Measurements from ENCODE around the gene ARID1B. TPM values are rescaled to one million over a fixed set of nuclear protein-coding genes. Genes with fewer than 3 reads are reported as not detected.

Gene ARID1B
- total and polyA plus RNA-seq, 2 of the 13 experiments (the other 11 are each of a cell fraction or from before 2014, with no cell fraction given): 20.1 to 32.6 TPM

DNA sequence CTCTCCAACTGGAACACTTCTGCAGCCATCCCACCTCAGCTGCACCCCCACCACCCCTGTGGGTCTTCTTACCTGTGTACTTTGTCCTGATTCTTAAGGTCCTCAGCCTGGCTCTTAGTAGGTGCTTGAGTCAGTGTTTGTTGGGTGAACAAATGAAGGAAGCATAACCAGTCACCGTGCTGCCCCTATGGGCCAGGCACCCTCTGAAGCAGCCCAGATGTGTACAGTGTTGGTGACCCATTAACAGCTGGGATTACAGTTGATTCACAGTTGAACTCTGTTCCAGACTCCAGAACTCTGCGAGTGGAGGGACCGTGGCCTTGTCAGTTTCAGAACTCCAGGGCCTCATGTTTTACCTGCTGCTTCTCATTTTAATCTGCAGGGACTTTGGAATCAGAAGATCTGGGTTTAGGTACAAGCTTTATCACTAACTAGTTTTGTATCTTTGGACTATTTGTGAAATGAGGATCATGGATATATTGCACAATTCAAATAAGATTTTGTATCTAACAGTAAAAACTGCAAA lies 342.4 kb downstream of the ARID1B start (continued):
- TF ChIP-seq ELF3 (CRISPR knock-in tag; IDR thresholded peaks at IDR 0.05) (no peak), ZFP90 (CRISPR knock-in tag; IDR thresholded peaks at IDR 0.05; ENCODE audit: borderline replicate concordance) (no peak), RAD21 (CRISPR knock-in tag; IDR thresholded peaks at IDR 0.05) (peak; percentile 37; the same call in 1 of the 2 replicates), HHEX (CRISPR knock-in tag; IDR thresholded peaks at IDR 0.05) (no peak)

DNA sequence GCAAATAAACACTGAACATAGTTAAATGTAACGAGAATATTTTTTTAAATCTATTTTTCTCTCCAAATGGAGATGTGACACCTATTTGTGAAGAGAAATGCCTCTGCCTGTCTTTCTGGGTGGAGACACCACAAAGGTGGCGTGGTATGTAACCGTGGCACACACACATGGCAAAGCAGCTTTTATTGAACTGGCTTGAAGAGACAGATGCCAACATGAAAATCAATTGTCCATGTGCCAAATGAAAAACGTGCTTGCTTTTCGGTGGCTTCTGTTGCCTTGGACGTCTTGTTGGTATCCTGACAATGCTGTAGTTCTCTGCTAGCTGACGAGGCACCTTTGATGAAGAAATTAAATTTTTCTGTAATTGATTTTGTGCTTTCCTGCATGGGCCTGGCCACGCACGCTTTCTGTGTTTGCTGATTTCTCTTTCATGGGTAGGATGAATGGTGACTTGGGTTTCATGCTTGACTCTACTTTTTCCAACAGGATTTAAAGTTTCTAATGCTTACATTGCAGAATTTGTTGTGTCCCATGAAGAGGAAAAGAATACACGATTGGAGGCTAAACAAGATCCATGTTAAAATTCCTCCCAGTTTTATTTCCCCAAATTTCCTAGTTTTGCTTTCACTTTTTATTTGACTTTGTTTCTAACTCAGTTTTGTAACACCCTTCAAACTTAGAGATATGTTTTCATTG lies 343.5 kb downstream of the ARID1B start:
- no peak overlapping the region for H3K9ac ChIP-seq (ENCODE audit: insufficient read depth, low read depth, low read length)
- peaks cover 3% of the 10 kb centered on the region; the same call in 1 of the 2 replicates for H4K20me1 ChIP-seq (ENCODE audit: insufficient read depth, low read length)
- H3K4me3 ChIP-seq (replicated peaks in 1 of 3; ENCODE audit: insufficient read depth in 1 of 3, low read depth in 2 of 3, low read length in 3 of 3): no peak overlapping the region
- 95% methylated on average over 10 of the region's 10 CpGs for WGBS (ENCODE audit: low lambda C conversion rate)
- no peak for ATAC-seq
- no peak overlapping the region for H2AFZ ChIP-seq (ENCODE audit: low read length)
- no peak overlapping the region for H3K4me2 ChIP-seq (ENCODE audit: low read depth, low read length)
- intact Hi-C loops (cut with micrococcal nuclease; ENCODE audit: unreplicated experiment) (no loop called here), in situ Hi-C loops (cut with HindIII; ENCODE audit: extremely low pct_ligation_motif_present, low pct_unique_long_range_greater_than_20kb) (no loop called here)
- DNase-seq (ENCODE audit: low spot score): no peak
- no peaks in the 10 kb centered on the region for H3K27me3 ChIP-seq (ENCODE audit: control insufficient read depth in 1 of 2, insufficient read depth in 2 of 2, low read length in 2 of 2)
- no peaks in the 10 kb centered on the region for H3K9me3 ChIP-seq (ENCODE audit: low read length)
- no peaks in the 10 kb centered on the region for H3K79me2 ChIP-seq (ENCODE audit: insufficient read depth, low read length)
- FAIRE-seq: no peak
- H3K4me1 ChIP-seq (ENCODE audit: insufficient read depth, low read length): peaks cover 20% of the 10 kb centered on the region
- peak; percentile 52 for TF ChIP-seq MAFF (IDR thresholded peaks at IDR 0.05; ENCODE audit: low read depth, low read length)
- no peak for TF ChIP-seq KLF12 (CRISPR knock-in tag; IDR thresholded peaks at IDR 0.05; ENCODE audit: borderline replicate concordance)
- TF ChIP-seq ZBTB25 (CRISPR knock-in tag; IDR thresholded peaks at IDR 0.05): no peak
- no peak for TF ChIP-seq HNRNPK (IDR thresholded peaks at IDR 0.05; ENCODE audit: low read depth, low read length, poor library complexity, severe bottlenecking)
- no peak for TF ChIP-seq ZNF772 (CRISPR knock-in tag; IDR thresholded peaks at IDR 0.05)
- peak; percentile 53 to 75; a peak in 3 of 4 replicates for TF ChIP-seq MAFK (conservative IDR thresholded peaks at IDR 0.05 in 1 of 2, IDR thresholded peaks at IDR 0.05 in 1 of 2; ENCODE audit: low read length in 2 of 2)
- TF ChIP-seq CREB1 (IDR thresholded peaks at IDR 0.05): no peak
- TF ChIP-seq CREB1 (CRISPR knock-in tag; IDR thresholded peaks at IDR 0.05): 0 out of 2 replicates have a peak, but pooled peaks have one; percentile 17
- TF ChIP-seq, protein P1, sequence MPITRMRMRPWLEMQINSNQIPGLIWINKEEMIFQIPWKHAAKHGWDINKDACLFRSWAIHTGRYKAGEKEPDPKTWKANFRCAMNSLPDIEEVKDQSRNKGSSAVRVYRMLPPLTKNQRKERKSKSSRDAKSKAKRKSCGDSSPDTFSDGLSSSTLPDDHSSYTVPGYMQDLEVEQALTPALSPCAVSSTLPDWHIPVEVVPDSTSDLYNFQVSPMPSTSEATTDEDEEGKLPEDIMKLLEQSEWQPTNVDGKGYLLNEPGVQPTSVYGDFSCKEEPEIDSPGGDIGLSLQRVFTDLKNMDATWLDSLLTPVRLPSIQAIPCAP (CRISPR knock-in tag; IDR thresholded peaks at IDR 0.05; ENCODE audit: low read depth): no peak
- POLR2A ChIA-PET: no interaction called here
- H3K27ac ChIP-seq (ENCODE audit: extremely low read length, insufficient read depth, low read length): no peak overlapping the region
- CTCF ChIA-PET (ENCODE audit: low intra/inter-chr PET ratio, low total read pairs): no interaction called here
- no TSS peak for BruUV-seq (replicated peaks)
- peaks cover 5 to 18% of the 10 kb centered on the region in 2 experiments; a peak in 4 of 5 replicates for H3K36me3 ChIP-seq (replicated peaks in 1 of 2; ENCODE audit: control insufficient read depth in 1 of 2, insufficient read depth in 2 of 2, low read length in 2 of 2)
